ENCODE measurements around the gene SCYGR5.

DNA sequence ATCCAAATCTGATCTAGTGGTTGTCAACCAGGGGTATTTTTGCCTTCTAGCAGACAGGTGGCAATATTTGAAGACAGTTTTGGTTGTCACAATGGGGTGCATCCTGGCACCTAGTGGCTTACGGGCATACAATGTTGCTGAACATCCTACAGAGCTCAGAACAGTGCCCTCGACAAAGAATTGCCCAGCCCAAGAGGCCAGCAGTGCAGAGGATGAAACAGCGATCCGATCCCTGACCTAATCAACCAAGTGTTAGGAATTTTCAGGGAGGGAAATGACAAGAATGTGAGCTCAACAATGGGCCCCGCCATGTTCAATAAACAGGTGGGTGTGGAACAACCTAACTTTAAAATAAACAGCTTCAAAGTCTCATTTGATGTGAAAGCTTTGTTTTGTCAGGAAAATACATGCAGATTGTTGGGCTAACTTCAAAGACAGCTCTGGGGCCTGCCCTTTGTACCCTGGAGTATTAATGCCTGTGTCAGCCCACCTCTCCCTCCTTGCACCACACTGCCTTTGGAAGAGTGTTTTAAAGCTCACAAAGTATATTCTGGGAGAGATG, 22.5 kb upstream of the SCYGR5 start:
- TF ChIP-seq, protein P1, sequence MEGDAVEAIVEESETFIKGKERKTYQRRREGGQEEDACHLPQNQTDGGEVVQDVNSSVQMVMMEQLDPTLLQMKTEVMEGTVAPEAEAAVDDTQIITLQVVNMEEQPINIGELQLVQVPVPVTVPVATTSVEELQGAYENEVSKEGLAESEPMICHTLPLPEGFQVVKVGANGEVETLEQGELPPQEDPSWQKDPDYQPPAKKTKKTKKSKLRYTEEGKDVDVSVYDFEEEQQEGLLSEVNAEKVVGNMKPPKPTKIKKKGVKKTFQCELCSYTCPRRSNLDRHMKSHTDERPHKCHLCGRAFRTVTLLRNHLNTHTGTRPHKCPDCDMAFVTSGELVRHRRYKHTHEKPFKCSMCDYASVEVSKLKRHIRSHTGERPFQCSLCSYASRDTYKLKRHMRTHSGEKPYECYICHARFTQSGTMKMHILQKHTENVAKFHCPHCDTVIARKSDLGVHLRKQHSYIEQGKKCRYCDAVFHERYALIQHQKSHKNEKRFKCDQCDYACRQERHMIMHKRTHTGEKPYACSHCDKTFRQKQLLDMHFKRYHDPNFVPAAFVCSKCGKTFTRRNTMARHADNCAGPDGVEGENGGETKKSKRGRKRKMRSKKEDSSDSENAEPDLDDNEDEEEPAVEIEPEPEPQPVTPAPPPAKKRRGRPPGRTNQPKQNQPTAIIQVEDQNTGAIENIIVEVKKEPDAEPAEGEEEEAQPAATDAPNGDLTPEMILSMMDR (IDR thresholded peaks at IDR 0.05; ENCODE audit: insufficient read depth, low read depth, low read length), result no peak
- TF ChIP-seq EZH2 (IDR thresholded peaks at IDR 0.05; ENCODE audit: insufficient read depth, low read length), result no peak
